Activated T-cell treated with anti-CD3 and anti-CD28 coated beads, Interleukin-2, amount 50 U/mL, for 48 hours (primary cell): ENCODE measurements around the gene GREB1L.

ENCODE experiments used
- DNase-seq, 2 experiments: peaks; one replicate each; pipeline ENCODE4 v3.0.0-alpha.2; 2020

The GREB1L gene

GRCh38 chr18:21496277-21496835 lies 254.3 kb downstream of the GREB1L start:
- DNase-seq, result no peak

DNA sequence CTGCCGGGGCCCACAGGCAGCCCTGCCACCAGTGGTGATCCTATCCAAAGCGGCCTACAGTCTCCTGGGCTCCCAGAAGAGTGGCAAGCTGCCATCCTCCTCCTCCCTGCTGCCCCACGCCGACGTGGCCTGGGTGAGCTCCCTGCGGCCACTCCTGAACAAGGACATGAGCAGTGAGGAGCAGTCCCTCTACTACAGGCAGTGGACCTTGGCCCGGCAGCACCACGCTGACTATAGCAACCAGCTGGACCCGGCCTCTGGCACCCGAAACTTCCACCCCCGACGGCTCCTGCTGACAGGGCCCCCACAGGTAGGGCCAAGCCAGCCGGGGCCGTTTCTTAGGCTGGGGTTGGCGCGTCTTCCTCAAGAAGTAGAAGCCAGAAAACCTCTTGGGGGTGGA lies 258.0 kb downstream of the GREB1L start:
- DNase-seq, result no peak

GRCh38 chr18:21502661-21503060 lies 260.6 kb downstream of the GREB1L start:
- DNase-seq, result no peak

GRCh38 chr18:21507913-21508701 lies 266.1 kb downstream of the GREB1L start:
- DNase-seq, result no peak

- no peak for DNase-seq
Observed at GRCh38 chr18:21509062-21509461, 267.0 kb downstream of the GREB1L start.

DNA sequence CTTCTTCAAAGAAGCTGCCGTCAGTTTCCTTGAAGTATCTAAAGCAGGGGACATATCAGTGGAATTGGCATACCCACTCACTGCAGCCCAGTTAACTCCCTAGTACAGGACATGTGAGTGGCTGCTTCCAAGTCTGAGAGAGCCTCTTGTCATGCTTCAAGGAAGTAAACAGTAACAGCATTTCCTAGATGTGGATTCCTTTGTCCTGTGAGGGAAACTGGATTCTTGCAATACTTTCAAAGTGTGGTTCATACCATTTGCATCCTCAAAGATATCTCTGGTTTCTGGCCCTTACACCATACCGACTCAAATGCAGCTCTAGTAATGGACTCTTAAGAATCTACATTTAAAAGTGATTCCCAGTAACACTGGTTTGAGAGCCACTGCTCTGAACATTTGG lies 271.3 kb downstream of the GREB1L start:
- DNase-seq, result no peak

- no peak for DNase-seq
Observed at GRCh38 chr18:21513741-21514140, 271.7 kb downstream of the GREB1L start.

DNA sequence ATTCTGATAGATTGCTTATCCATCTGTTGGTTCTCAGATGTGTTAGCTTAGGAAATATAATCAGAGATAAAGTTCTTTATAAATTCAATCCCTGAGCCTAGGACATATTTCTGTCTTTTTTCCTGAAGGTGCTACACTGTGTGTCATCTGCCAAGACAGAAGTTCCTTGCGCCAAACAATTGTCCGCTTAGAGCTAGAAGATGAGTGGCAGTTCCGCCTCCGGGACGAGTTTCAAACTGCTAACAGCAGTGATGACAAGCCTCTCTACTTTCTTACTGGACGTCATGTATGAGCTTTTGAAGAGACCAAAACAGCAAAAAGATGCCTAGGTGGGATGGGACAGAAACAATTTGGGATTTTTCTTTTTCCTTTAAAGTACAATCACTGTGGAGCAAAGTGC lies 280.5 kb downstream of the GREB1L start:
- no peak for DNase-seq

DNA sequence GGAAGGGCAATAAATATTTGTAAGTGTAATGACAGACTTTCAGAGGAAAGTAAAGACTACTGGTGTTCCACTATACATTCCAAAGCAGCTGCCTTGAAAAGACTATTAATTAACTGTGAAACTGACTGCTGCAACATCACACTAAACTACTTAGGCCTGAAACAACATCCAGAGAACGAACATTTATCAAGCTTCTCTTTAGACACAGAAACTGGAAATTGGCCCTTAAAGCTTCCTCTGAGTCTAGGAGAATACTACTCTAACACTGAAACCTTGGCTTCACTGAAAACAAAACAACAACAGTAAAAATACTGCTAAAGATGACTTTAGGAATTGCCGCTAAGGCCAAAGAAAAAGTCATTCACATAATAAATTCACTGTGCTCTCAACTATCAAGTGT lies 283.9 kb downstream of the GREB1L start:
- no peak for DNase-seq

GRCh38 chr18:21526463-21526862 lies 284.4 kb downstream of the GREB1L start:
- DNase-seq, result no peak

DNA sequence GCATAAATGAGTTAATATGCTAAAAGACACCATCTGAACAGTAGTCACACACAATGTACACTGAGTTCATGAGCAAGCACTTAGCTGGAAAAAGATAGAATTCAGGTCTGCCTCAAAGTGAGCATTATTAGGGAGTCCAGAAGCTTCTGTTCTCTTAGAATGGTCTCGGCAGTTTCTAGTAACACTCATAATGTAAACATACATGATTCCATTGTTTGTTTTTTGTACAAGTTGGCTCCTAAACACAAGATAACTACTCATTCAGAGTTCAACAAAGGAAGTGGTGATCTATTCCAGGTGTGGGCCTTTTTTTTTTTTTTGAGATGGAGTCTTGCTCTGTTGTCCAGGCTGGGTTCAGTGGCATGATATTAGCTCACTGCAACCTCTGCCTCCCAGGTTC lies 292.3 kb downstream of the GREB1L start:
- DNase-seq, result no peak

DNA sequence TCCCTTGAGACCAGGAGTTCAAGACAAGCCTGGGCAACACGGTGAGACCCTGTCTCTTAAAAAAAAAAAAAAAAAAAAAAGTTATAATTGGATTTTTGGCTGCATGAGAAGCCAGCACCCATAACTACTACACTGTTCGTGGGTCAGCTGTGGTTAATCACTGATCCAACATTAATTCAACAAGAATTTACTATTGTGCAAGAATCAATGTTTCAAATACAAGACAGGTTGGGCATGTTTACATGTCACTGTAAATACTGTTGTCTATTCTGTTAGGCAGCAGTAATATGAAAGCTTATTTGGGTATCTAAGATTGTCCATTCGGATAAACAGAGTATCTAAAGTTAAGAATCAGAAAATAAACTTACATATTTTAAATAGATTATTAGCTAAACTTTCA lies 296.2 kb downstream of the GREB1L start:
- no peak for DNase-seq

- DNase-seq, result no peak
Observed at GRCh38 chr18:21546423-21546822, 304.4 kb downstream of the GREB1L start.

- DNase-seq, result no peak
Observed at GRCh38 chr18:21548647-21549046, 306.6 kb downstream of the GREB1L start.

GRCh38 chr18:21550510-21550970 lies 308.5 kb downstream of the GREB1L start:
- no peak for DNase-seq

DNA sequence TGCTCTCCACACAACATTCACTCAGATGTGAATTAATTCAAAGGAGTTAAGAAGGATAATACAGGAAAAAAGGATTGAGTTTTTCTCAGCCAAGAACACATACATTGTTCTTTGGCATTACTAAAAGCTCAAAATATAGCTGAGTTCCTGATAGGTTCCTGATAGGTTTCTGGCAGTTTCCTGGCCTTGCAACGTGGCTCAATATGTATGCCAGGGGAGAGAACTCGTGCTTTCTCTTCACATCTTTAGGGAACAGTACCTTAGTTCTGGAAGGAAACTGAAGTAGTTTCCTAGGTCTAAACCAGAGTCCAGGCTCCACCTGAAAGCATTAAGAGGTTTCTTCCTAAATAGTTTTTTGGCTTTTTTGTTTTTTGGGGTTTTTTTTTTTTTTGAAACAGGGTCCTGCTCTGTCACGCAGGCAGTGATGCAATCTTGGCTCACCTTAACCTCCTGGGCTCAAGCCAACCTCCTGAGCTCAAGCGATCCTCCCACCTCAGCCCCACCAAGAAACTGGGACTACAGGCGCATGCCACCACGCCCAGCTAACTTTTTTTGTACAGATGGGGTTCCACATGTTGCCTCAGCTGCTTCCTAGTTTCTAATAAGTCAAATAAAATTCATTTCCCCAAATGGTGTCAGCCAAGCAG lies 315.7 kb downstream of the GREB1L start:
- no peak for DNase-seq

- DNase-seq, result no peak
Observed at GRCh38 chr18:21559195-21559594, 317.2 kb downstream of the GREB1L start.

DNA sequence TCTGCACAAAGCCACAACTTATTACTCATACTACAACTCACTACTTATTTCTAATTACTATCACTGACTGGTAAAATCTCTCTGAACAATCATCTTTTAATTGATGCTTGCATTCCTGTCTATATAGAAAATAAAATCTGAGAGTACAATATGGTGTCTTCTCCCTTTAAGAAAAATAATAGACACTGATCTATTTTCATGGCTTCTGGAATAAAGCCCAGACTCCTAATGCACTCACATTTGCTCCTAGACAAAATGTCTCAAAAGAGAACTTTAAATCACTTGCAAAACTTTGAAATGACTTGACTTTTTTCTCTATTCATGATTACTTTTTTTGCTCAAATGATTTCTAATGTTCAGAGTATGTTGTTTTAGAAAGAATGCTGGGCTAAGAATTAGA lies 329.7 kb downstream of the GREB1L start:
- no peak for DNase-seq
